SK-N-SH treated with all-trans-retinoic acid at 6 μM for 48 hours (cell line): ENCODE measurements around the gene GIMAP7.

Experiments
- ZFP3 ChIP-seq: fragments of 250-450 bp; sonication (Bioruptor Pico); IDR thresholded peaks from 2 replicates; pipeline ENCODE4 v1.5.0; 2020; ENCODE audit warnings: mild to moderate bottlenecking, moderate library complexity
- ZFP30 ChIP-seq: fragments of 450-650 bp; formaldehyde crosslinking; IDR thresholded peaks from 2 replicates; pipeline ENCODE4 v1.5.0; 2022; ENCODE audit warnings: mild to moderate bottlenecking, moderate library complexity

DNA sequence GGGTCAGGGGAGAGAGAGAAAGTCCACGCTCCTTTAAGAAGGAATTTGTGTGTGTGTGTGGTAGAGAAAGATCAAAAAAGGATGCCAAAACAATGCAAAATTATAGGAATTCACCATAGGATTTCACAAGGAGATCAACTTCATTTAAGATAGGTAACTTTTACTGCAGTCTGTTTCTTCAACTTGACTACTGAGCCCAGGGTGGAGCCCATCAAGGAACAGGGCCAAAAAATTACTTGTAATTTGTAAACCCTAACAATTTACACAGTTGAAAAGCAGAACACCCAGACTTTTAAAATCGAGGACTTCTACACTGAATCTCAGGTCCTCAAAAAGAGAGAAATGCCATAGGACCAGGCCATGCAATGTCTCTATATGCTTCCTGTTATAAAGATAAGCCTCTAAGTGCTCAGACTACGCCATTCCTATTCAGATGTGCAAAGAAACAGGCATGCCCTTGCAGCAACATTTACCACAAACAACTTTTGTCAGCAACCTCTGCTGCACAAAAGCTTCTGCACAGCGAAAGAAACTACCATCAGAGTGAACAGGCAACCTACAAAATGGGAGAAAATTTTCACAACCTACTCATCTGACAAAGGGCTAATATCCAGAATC, 42.0 kb downstream of the GIMAP7 start:
- TF ChIP-seq ZFP3 (CRISPR knock-in tag): no peak
- no peak for TF ChIP-seq ZFP30
